Activated naive CD8-positive, alpha-beta T cell treated with anti-CD3 and anti-CD28 coated beads, Interleukin-2, amount 10 ng/mL, durations not matched to agents 7 days and 5 days (primary cell): ENCODE data around the gene TNIK. TPM values are rescaled to one million over a fixed set of nuclear protein-coding genes. Genes with fewer than 3 reads are reported as not detected.
"Not testable (repeated sequence)": the region's sequence is repeated elsewhere in the genome, so short reads cannot be mapped to it uniquely, and the experiment has no call there.

Source experiments
- ATAC-seq: fragments of 150-1000 bp; cut with Tn5 transposase; one replicate; pipeline ENCODE4 v1.10.0; 2021; ENCODE audit warnings: low read depth, moderate library complexity
- POLR2A ChIA-PET: fragments of 350-600 bp; sonication (Branson Sonifier 250); formaldehyde crosslinking; loops from one replicate; lab custom pipeline; 2021; ENCODE audit warnings: antibody characterized with exemption; lab: Charles Lee
- DNase-seq: peaks from one replicate; pipeline ENCODE4 v3.0.0; 2021
- H3K27ac Mint-ChIP-seq: one replicate; pipeline ENCODE4 v1.8.0; 2022; ENCODE audit warnings: mild to moderate bottlenecking, mixed read lengths
- H3K27me3 Mint-ChIP-seq: one replicate; pipeline ENCODE4 v1.8.0; 2022; ENCODE audit warnings: mild to moderate bottlenecking, moderate library complexity, mixed read lengths
- H3K36me3 Mint-ChIP-seq: one replicate; pipeline ENCODE4 v1.8.0; 2021; ENCODE audit warnings: mild to moderate bottlenecking, mixed read lengths
- H3K4me1 Mint-ChIP-seq: one replicate; pipeline ENCODE4 v1.8.0; 2021; ENCODE audit warnings: mixed read lengths
- H3K4me3 Mint-ChIP-seq: one replicate; pipeline ENCODE4 v1.8.0; 2022; ENCODE audit warnings: mild to moderate bottlenecking, moderate library complexity, mixed read lengths
- H3K9me3 Mint-ChIP-seq: one replicate; pipeline ENCODE4 v1.8.0; 2021; ENCODE audit warnings: mixed read lengths
- total RNA-seq, 2 experiments: library from RNA; stranded (reverse); gene quantifications; one replicate each; pipeline ENCODE4 v1.2.3, GENCODE V29; 2021

Gene TNIK
- total RNA-seq, 2 experiments from 2014 or later: 47.6 to 52.7 TPM

DNA sequence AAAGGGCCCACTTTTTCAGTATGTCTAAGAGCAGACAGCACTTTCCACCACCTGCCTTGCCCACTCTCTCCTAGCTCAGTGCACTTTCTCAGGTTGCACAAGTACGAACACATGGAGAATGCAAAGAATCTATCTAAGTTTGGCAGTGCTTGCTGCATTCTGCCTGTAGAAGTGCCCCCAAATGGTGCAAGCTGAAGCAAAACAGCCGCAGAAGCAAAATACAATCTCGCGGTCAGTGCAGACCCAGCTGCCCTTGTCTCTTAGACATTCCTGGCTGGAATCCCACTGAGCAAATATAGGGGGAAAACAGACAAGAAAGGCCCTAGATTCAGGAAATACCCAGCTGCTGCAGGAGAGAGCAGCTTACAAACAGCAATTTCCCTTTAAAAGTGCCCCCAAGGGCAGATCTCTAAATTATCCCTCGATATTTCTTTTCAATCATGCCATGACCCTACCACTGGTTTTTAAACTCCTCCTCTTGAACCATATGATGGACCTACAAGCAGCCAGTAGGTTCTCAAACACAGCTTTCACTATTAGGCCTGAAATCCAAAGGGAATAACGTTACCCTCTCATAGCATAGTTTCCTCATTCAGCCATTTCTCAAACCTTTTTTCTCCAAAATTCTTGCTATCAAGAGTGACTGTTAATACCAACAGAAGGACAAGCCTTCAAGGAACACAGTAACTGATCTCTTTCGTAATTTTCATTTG lies 67.0 kb downstream of the TNIK start:
- H3K9me3 Mint-ChIP-seq: peaks cover 16% of the 10 kb centered on the region
- H3K27ac Mint-ChIP-seq: no peak overlapping the region
- DNase-seq (no peak), ATAC-seq (no peak)
- POLR2A ChIA-PET: no interaction called here
- no peak overlapping the region for H3K4me3 Mint-ChIP-seq
- H3K27me3 Mint-ChIP-seq: no peaks in the 10 kb centered on the region
- H3K4me1 Mint-ChIP-seq: peaks cover 3% of the 10 kb centered on the region
- peaks cover 16% of the 10 kb centered on the region for H3K36me3 Mint-ChIP-seq

GRCh38 chr3:171391432-171391831 lies 68.8 kb downstream of the TNIK start:
- ATAC-seq: no peak
- Mint-ChIP-seq H3K36me3 (peaks cover 18% of the 10 kb centered on the region), H3K27me3 (no peaks in the 10 kb centered on the region), H3K4me3 (no peak overlapping the region), H3K9me3 (peaks cover 16% of the 10 kb centered on the region), H3K4me1 (peaks cover 6% of the 10 kb centered on the region), H3K27ac (no peak overlapping the region)
- DNase-seq: no peak
- POLR2A ChIA-PET: no interaction called here

GRCh38 chr3:171390051-171390941 lies 69.9 kb downstream of the TNIK start:
- DNase-seq (no peak), ATAC-seq (no peak)
- no peak overlapping the region for H3K4me3 Mint-ChIP-seq
- no peaks in the 10 kb centered on the region for H3K27me3 Mint-ChIP-seq
- POLR2A ChIA-PET: no interaction called here
- H3K27ac Mint-ChIP-seq: no peak overlapping the region
- H3K4me1 Mint-ChIP-seq: peaks cover 6% of the 10 kb centered on the region
- H3K36me3 Mint-ChIP-seq: peaks cover 18% of the 10 kb centered on the region
- H3K9me3 Mint-ChIP-seq: peaks cover 16% of the 10 kb centered on the region

GRCh38 chr3:171389491-171389890 lies 70.7 kb downstream of the TNIK start:
- POLR2A ChIA-PET: no interaction called here
- ATAC-seq: no peak
- no peak overlapping the region for H3K27ac Mint-ChIP-seq
- no peak overlapping the region for H3K4me3 Mint-ChIP-seq
- no peak for DNase-seq
- no peaks in the 10 kb centered on the region for H3K27me3 Mint-ChIP-seq
- peaks cover 16% of the 10 kb centered on the region for H3K9me3 Mint-ChIP-seq
- H3K36me3 Mint-ChIP-seq: peaks cover 18% of the 10 kb centered on the region
- H3K4me1 Mint-ChIP-seq: peaks cover 6% of the 10 kb centered on the region

DNA sequence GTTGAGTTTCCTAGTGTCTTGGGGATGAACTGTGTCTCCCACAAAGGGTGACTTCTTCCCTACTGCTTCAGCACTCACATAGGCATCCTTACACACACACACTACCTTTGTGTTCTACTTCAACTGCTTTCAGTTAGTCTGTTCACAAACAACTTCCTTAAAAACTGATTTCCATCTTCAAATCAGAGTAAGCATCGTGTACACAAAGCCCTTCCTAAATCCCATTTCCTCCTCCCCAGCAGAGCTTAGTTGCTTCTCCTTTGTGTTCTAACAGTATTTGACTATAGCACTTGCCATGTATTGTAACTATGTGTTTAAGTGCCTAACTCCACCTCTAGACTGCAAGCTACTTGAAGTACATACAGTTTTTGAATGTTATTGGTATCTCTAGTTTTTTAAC lies 71.7 kb downstream of the TNIK start:
- peaks cover 15% of the 10 kb centered on the region for H3K4me1 Mint-ChIP-seq
- H3K27ac Mint-ChIP-seq: no peak overlapping the region
- H3K4me3 Mint-ChIP-seq: no peak overlapping the region
- H3K9me3 Mint-ChIP-seq: peaks cover 15% of the 10 kb centered on the region
- ATAC-seq (no peak), DNase-seq (no peak)
- POLR2A ChIA-PET: no interaction called here
- peaks cover 22% of the 10 kb centered on the region for H3K36me3 Mint-ChIP-seq
- H3K27me3 Mint-ChIP-seq: no peaks in the 10 kb centered on the region

DNA sequence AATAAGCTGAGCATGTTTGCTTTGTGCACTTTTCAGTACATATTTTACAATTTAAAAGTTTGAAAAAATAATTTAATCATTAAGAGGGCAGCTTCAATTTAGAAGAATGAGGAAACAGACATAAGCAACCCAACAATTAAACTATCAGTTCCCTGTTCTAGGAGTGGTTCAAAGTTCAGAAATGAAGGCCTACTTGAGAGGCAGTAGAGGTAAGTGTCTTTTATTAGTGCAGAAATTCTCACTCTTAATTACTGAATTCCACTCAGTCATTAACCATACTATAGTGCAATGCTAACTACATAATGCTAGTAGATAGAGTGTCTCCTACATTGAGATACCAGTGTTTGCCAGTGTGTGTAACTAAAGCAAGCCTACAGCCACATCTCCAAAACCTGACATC lies 73.1 kb downstream of the TNIK start:
- Mint-ChIP-seq H3K27me3 (no peaks in the 10 kb centered on the region), H3K4me3 (no peak overlapping the region), H3K4me1 (peaks cover 17% of the 10 kb centered on the region), H3K36me3 (peaks cover 21% of the 10 kb centered on the region), H3K27ac (no peak overlapping the region), H3K9me3 (peaks cover 12% of the 10 kb centered on the region)
- no peak for ATAC-seq
- POLR2A ChIA-PET: no interaction called here
- DNase-seq: no peak

- ATAC-seq: no peak
- peaks cover 2% of the 10 kb centered on the region for H3K9me3 Mint-ChIP-seq
- H3K27ac Mint-ChIP-seq: no peak overlapping the region
- no peaks in the 10 kb centered on the region for H3K27me3 Mint-ChIP-seq
- no peak overlapping the region for H3K4me3 Mint-ChIP-seq
- DNase-seq: no peak
- POLR2A ChIA-PET: no interaction called here
- peaks cover 7% of the 10 kb centered on the region for H3K36me3 Mint-ChIP-seq
- H3K4me1 Mint-ChIP-seq: peaks cover 17% of the 10 kb centered on the region
Measured at GRCh38 chr3:171385086-171385485, 75.1 kb downstream of the TNIK start.

DNA sequence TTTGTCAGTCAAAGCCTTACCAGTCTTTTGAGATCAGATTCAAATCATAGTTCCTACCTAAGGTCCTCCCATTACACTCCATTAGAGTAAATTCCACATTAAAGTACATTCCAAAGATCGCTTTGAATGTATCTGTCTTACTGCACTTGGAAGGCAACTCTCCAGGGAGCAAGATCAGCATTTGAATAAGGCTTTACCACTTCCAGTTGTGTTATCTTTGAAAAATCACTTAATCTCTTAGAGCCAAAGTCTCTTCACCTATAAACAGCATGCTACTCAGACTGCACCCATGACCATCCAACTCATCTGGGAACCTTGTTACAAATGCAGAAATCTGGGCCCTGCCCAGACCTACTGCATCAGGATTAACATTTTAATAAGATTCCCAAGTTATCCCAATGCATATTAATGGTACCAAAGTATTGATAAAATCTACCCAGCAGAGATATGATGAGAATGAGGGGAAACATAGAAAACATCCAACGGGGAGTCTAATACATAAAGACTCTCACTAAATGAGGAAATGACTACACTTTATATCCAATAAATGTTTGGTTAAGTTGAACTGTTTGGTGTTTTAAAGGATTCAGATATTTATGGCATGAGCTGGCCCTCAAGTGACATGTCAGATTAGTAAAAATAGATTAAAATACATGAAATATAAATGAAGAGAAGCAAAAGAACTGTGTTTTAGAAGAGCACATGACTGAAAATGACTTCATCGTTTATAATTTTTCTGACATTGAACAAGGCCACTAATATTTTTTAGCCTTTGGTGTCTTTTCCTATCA lies 75.9 kb downstream of the TNIK start:
- H3K4me3 Mint-ChIP-seq: no peak overlapping the region
- no peak for ATAC-seq
- H3K27ac Mint-ChIP-seq: no peak overlapping the region
- DNase-seq: no peak
- H3K36me3 Mint-ChIP-seq: peaks cover 7% of the 10 kb centered on the region
- POLR2A ChIA-PET: no interaction called here
- no peaks in the 10 kb centered on the region for H3K27me3 Mint-ChIP-seq
- peaks cover 17% of the 10 kb centered on the region for H3K4me1 Mint-ChIP-seq
- H3K9me3 Mint-ChIP-seq: no peaks in the 10 kb centered on the region

- no peaks in the 10 kb centered on the region for H3K27me3 Mint-ChIP-seq
- H3K4me1 Mint-ChIP-seq: peaks cover 14% of the 10 kb centered on the region
- no peak overlapping the region for H3K4me3 Mint-ChIP-seq
- ATAC-seq (no peak), DNase-seq (no peak)
- H3K36me3 Mint-ChIP-seq: peaks cover 7% of the 10 kb centered on the region
- H3K9me3 Mint-ChIP-seq: no peaks in the 10 kb centered on the region
- no peak overlapping the region for H3K27ac Mint-ChIP-seq
- POLR2A ChIA-PET: no interaction called here
Measured at GRCh38 chr3:171383206-171384018, 76.8 kb downstream of the TNIK start.

- H3K36me3 Mint-ChIP-seq, DNase-seq, H3K4me3 Mint-ChIP-seq, H3K27ac Mint-ChIP-seq, H3K9me3 Mint-ChIP-seq, POLR2A ChIA-PET, ATAC-seq, H3K27me3 Mint-ChIP-seq: not testable (repeated sequence)
- peaks cover 12% of the 10 kb centered on the region for H3K4me1 Mint-ChIP-seq
Measured at GRCh38 chr3:171382347-171382746, 77.9 kb downstream of the TNIK start.

- ATAC-seq (no peak), DNase-seq (no peak)
- Mint-ChIP-seq H3K4me3 (no peak overlapping the region), H3K27ac (no peak overlapping the region), H3K4me1 (peaks cover 11% of the 10 kb centered on the region), H3K36me3 (peaks cover 4% of the 10 kb centered on the region), H3K27me3 (no peaks in the 10 kb centered on the region), H3K9me3 (no peaks in the 10 kb centered on the region)
- POLR2A ChIA-PET: interaction anchor here (0.5 kb wide), 1 partner anchor 40 kb away, joined by 3 read pairs; no protein-coding TSS in a partner anchor
Measured at GRCh38 chr3:171380711-171381425, 79.3 kb downstream of the TNIK start.

GRCh38 chr3:171379961-171380483 lies 80.2 kb downstream of the TNIK start:
- Mint-ChIP-seq H3K36me3 (peaks cover 4% of the 10 kb centered on the region), H3K27me3 (no peaks in the 10 kb centered on the region), H3K4me3 (no peak overlapping the region), H3K27ac (no peak overlapping the region), H3K9me3 (no peaks in the 10 kb centered on the region), H3K4me1 (peaks cover 13% of the 10 kb centered on the region)
- ATAC-seq (no peak), DNase-seq (no peak)
- POLR2A ChIA-PET: no interaction called here
